GM19238 (cell line): Measurements from ENCODE around the gene NRP1.
"Not testable (repeated sequence)": the region's sequence is repeated elsewhere in the genome, so short reads cannot be mapped to it uniquely, and the experiment has no call there.

Source experiments
- DNase-seq: peaks from one replicate; pipeline ENCODE4 v3.0.0; 2011; ENCODE audit warnings: low spot score; ENCODE audit not compliant: insufficient read length

Gene NRP1

DNA sequence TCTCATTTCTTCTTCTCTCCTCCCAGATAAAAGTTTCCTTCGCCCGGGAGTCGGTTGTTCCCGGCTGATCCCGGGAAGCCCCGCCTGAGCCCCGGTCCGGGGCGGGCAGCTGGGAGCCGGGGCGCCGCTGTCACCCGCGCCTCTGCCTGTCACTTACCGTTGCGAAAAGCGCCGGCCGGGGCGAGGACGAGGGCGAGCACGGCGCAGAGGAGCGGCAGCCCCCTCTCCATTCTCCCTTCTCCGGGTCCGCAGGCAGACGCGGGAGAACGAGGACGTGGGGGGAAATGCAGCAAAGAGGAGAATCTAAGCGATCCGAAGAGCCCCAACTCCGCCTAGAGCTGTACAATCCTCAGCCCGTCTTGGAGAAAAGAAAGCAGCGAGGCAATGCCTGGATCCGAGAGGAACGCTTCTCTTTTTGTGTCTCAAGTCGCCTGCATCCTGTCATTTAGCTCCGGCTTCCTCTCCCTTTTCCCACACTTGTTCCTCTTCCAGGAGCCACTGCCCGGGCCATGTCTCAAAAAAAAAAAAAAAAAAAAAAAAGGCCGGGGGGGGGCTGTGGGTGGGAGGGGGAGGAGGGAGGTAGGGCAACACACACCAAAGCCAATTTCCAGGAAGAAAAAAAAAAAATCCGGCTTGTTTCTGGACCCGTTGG, at the start of gene NRP1:
Gene NRP1 (minus strand): TSS at position 515 of the 652 bp plus-strand sequence. CDS start 285 bp downstream, at position 230.
- no peak for DNase-seq

DNA sequence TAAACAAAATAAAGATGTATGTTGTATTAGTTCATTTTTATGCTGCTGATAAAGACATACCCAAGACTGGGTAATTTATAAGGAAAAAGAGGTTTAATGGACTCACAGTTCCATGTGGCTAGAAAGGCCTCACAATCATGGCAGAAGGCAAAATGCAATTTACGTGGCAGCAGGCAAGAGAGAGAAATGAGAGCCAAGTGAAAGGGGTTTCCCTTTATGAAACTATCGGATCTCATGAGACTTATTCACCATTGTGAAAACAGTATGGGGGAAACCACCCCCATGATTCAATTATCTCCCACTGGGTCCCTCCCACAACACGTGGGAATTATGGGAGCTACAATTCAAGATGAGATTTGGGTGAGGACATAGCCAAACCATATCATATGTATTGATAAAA, 49.7 kb upstream of the NRP1 start:
- not testable (repeated sequence) for DNase-seq

DNA sequence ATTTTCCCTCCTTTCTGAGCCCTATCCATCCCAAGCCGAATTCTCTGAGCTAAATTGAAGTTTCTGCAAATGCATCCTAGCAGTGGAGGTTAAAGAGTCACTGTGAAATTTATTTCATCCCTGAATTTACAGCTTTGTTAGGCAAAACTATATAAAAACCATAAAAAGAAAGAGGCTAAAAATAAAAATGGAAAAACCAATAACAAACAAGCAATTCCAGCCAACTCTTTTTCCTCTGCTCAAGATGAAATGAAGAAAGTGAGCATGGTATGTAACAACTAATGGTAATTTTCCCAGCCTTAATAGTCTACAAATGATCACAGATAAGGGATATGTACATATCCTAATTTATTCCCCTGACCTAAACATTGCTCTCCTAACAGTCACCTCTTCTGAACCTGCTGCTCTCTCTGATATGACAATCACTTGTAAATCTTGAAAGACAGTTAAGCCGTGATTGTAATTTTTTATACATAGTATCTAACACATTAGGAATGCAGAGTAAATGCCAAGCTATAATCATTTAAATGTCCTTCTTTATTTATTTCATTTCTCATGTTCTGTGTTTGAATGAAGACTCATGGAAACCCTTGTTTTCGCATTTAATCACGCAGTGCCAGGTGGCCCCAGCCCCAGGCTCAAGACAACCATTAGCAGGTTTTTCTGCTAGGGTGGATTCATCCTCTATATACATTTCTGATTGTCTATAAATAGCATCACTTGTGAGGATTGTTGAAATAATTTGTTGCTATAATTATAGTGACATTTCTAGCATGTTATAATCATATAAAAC, 48.6 kb upstream of the NRP1 start:
- no peak for DNase-seq

DNA sequence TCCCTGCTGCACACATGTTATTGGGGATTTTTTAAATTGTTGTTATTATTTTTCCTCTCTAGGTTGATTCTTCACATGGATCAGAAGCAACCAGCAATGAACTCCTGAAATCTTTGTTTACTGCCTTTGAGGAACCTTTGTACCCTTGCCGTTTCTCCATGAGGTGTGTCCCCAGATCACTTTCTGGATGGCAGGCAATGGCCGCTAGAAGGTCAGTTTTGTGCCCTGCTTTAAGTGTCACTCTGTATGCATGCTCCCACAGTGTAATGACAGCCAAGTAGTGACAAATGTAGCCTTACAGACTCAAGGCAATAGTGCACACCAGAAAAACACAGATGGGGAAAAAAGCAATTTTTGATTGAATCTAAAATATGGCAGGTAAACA, 47.7 kb upstream of the NRP1 start:
- DNase-seq: no peak

- no peak for DNase-seq
Observed at GRCh38 chr10:33381451-33382215, 47.2 kb upstream of the NRP1 start.

DNA sequence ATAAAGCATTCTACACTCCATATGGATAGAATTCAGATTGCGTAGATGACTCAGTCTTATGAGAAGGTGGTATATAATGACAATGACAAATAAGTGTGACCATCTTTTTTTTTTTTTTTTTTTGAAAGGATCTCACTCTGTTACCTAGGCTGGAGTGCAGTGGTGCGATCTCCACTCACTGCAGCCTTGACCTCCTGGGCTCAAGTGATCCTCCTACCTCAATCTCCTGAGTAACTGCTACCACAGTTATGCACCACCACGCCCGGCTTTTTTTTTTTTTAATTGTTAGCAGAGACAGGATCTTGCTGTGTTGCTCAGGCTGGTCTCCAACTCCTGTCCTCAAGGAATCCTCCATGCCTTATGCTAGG, 43.2 kb upstream of the NRP1 start:
- no peak for DNase-seq

DNA sequence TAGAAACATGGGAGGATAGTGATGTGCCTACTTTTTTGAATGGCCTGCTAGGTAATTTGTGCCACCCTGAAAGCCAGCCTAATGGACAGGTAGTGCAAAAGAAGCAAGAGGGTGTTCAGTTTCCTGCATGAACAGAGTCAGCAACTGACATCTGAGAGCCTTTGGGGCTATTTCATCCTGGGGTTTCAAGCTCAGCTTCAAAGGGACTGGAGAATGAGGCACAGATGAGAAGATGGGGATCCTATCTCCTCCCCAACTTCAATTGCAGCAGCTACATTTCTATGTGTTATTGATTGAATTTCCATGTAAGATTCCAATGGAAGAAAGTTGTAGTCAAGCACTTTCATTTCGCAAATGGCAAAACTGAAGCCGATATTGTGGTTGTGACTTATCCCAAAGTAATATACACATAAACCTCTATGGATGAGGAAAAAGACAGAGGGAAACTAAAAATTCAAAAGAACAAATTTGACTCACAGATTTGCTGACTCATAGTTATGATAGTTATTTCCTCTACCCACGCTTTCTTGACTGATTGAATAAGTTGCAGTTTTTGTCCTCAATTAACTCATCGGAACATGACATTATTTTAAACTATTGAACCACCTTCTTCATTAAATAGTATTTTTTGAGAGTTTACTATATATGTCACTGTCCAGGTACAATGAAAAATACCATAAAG, 42.6 kb upstream of the NRP1 start:
- DNase-seq: no peak

GRCh38 chr10:33376476-33376875, 42.0 kb upstream of the NRP1 start:
- no peak for DNase-seq

DNA sequence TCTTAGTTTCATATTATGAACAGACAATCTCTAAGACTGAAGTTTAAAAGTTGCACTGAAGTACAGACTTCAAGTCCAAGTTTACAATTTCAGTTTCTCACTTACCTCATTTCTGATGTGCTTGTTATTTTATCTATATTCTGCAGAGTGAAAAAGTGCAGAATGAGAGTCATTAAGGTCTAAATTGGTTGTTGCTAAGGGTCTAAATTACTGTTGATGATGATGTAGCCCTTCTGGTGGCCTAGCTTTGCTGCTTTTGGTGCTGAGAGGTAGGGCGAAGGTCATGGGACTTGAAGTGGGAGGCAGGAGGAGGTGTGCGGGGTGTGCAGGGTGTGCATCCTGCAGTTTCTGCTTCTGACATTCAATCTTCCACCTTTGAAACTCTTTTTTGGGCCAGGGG, 38.8 kb upstream of the NRP1 start:
- DNase-seq: no peak

DNA sequence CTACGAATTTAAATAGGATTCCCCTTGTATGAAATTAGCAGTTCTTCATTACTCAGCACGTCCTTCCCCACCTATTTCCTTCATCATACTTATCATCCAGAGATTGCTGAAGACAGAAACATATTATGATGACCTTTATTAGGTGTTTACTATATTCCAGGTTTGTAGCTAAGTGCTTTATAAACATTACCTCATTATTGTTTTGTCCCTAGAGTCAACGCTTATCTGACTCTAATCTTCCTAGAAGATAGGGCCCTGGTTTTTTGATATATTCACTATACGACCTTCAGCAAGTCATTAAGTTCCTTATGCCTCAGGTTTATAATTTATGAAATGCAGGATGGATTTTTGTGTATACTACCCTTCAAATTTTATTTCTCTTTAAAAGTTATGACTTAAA, 36.8 kb upstream of the NRP1 start:
- DNase-seq: no peak

- DNase-seq: no peak
Observed at GRCh38 chr10:33370434-33370930, 36.0 kb upstream of the NRP1 start.

- no peak for DNase-seq
Observed at GRCh38 chr10:33368086-33368485, 33.6 kb upstream of the NRP1 start.

GRCh38 chr10:33365871-33366411, 31.5 kb upstream of the NRP1 start:
- no peak for DNase-seq

DNA sequence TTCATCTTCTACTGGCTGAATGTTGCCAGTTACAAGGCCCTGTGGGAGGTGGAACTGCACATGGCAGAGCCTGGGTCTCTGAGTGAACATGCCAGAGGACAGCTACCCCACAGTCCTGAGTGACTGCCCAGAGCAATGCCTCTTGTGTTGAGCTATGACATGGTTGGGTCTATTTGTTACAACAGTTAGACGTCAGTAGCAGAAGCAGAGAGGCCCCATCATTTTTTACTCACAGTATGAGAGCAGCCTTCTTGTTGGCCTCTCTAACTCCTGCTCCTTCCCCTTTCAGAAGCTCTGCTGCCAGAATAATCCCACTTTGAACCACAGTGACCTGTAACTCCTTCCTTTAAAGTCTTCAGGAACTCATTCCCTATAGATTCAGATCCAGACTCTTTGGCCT, 30.8 kb upstream of the NRP1 start:
- no peak for DNase-seq

DNA sequence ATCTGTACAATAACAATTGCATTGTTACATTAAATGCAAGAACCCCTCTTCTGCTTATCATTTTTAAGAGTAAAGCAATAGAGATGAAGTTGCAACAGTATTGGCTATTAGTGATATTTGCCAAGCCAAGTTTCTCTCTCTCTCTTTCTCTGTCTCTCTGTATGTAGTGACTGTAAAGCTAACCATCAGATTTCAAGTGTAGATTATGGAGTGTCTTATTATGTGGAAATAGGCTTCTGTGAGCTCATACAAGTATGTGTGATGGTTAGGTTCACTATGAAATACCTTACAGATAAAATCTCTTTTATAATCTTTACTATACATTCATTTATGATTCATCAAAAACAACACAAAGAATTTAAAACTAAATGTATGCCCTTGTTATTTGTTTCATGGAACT, 28.6 kb upstream of the NRP1 start:
- no peak for DNase-seq

GRCh38 chr10:33358016-33358415, 23.5 kb upstream of the NRP1 start:
- DNase-seq: no peak

- no peak for DNase-seq
Observed at GRCh38 chr10:33355274-33355673, 20.8 kb upstream of the NRP1 start.

DNA sequence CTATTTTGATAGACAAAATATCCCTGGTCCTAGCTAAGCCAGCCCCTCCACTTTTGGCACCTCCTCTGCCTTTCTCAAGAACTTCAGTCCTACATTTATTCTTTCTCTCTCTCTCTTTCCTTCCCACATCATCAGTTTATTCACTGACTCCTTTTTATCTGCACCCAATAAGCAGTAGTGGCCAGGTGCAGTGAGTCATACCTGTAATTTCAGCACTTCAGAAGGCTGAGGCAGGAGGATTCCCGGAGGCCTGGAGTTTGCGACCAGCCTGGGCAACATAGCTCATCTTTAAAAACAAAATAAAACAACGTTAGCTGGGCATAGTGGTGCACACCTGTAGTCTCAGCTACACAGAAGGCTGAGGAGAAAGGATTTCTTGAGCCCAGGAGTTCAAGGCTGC, 19.4 kb upstream of the NRP1 start:
- DNase-seq: no peak

DNA sequence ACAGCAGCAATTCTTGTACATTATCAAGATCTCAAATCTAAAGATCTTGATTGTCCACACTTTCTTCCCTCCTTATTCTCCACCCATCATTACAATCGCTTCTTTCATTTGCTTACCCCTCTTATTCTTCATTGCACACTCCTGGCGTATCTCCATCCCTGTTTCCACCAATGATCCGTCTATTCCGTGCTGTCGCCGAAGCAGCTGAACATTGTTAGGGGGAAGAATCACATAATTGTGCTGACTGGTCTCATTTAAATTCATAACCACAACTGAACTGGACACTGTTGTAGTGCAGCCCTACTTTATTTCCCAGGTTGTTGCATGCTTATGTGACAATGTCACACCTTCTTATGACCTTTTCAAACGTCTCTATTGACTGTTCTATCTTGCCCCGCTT, 18.9 kb upstream of the NRP1 start:
- DNase-seq: no peak

- DNase-seq: no peak
Observed at GRCh38 chr10:33352615-33353014, 18.1 kb upstream of the NRP1 start.

DNA sequence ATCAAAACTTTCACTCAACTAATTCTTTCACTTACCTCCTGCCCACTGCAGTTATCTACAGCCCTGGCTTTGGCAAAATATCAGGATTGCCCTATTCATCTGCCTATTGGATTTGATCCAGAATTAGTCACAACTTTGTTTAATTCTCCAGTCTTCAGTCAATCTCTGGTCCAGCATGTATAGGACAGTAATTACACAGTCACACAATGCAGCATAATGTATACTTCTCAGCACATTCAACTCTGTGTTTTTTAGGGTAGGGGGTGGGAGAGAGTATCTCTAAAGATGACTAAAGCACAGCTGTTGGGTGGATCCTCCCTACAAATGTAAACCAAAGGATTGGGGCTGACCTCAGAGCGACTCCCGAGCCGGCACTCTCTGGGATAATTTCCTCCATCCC, 17.7 kb upstream of the NRP1 start:
- no peak for DNase-seq
